Hypothalamus (tissue), 51 donors: ENCODE measurements around the gene PEX16.
A peak's percentile ranks its signal among the peaks of the same experiment; 100 is the strongest.

Source experiments
- DNase-seq, 51 donors: peaks; one replicate each; lab custom pipeline; 2025; lab: John Stamatoyannopoulos, UW

The PEX16 gene

GRCh38 chr11:45932217-45932616 lies 14.5 kb upstream of the PEX16 start:
- DNase-seq, result no peak

GRCh38 chr11:45931739-45932138 lies 14.1 kb upstream of the PEX16 start:
- DNase-seq, result no peak

GRCh38 chr11:45930951-45931570 lies 13.4 kb upstream of the PEX16 start:
- no peak for DNase-seq

- DNase-seq, result peak in 12 of 51 donors; percentile 16 to 62 (median 34)
Measured at GRCh38 chr11:45930031-45930794, 12.5 kb upstream of the PEX16 start.

- DNase-seq, result no peak
Measured at GRCh38 chr11:45929486-45930030, 11.9 kb upstream of the PEX16 start.

DNA sequence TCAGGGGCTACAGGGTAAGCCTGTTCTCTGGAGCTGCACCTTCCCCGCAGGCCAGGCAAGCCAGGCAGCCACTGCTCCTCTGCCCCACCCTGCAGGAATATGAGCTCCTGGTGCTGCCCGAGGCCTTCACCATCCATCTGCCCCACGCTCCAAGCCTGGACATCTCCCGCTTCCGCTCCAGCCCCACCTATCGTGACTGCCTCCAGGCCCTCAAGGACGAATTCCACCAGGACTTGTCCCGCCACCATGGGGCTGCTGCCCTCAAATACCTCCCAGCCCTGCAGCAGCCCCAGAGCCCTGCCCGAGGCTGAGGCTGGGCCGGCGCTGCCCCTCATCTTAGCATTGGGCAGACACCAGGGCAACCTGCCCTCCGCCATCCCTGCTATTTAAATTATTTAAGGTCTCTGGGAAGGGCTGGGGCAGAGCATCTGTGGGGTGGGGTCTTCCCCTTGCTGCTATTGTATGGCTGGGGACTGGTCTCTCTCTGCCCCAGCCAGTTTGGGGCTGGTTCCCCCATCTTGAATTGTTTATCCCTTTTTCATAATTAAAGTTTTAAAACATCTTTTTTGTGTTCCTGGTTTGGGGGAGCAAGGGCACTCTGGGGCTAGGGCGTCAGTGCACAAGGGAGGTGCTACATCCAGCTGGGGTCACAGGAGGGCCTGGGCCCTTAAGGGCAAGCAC lies 11.0 kb upstream of the PEX16 start:
- DNase-seq, result no peak

- DNase-seq, result no peak
Measured at GRCh38 chr11:45927684-45928413, 10.2 kb upstream of the PEX16 start.

DNA sequence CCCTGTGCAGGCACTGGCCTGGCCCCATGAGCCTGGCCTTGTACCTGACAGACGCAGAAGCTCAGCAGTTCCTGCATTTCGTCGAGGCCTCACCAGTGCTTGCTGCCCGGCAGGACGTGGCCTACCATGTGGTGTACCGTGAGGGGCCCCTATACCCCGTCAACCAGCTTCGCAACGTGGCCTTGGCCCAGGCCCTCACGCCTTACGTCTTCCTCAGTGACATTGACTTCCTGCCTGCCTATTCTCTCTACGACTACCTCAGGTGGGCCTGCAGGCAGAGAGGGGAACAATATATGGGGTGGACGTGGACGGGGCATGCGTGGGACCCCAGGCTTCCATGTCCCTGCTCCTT lies 9.6 kb upstream of the PEX16 start:
- DNase-seq, result no peak

DNA sequence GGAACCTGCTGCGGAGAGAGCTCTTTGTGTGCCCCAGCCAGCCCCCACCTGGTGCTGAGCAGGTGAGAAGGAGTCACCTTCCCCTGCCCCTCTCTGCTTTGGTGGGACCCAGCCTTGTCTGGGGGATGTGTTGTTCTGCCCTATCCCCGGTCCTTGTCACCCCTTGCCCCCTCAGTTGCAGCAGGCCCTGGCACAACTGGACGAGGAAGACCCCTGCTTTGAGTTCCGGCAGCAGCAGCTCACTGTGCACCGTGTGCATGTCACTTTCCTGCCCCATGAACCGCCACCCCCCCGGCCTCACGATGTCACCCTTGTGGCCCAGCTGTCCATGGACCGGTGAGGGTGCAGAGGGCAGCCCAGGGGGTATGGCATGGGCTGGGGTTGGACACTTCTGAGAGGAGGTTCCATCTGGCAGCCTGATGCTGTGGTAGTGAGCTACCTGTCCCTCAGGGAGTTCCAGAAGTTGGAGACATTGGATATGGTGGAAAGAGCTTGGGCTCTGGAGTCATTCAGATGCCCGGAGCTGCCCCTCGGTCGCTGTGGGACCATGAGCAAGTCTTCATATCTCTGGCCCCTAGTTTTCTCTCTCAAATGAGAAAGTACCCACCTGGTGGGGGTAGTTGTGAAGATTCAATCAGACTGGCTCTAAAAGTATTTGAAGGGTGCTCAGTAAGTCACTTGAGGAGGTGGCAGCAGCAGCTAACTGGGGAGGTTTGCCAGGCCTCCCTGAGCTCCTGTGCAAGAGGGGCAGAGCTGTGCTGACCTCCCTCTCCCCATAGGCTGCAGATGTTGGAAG lies 9.1 kb upstream of the PEX16 start:
- no peak for DNase-seq

- no peak for DNase-seq
Measured at GRCh38 chr11:45926001-45926401, 8.3 kb upstream of the PEX16 start.

GRCh38 chr11:45925550-45925949 lies 7.9 kb upstream of the PEX16 start:
- DNase-seq, result no peak

GRCh38 chr11:45924927-45925326 lies 7.2 kb upstream of the PEX16 start:
- DNase-seq, result no peak

- DNase-seq, result no peak
Measured at GRCh38 chr11:45924036-45924915, 6.6 kb upstream of the PEX16 start.

GRCh38 chr11:45922425-45923082 lies 4.9 kb upstream of the PEX16 start, which contains the start of gene LARGE2:
Gene LARGE2 (plus strand): TSS chr11:45922656. CDS start chr11:45922883, 227 bp downstream.
- DNase-seq, result no peak

DNA sequence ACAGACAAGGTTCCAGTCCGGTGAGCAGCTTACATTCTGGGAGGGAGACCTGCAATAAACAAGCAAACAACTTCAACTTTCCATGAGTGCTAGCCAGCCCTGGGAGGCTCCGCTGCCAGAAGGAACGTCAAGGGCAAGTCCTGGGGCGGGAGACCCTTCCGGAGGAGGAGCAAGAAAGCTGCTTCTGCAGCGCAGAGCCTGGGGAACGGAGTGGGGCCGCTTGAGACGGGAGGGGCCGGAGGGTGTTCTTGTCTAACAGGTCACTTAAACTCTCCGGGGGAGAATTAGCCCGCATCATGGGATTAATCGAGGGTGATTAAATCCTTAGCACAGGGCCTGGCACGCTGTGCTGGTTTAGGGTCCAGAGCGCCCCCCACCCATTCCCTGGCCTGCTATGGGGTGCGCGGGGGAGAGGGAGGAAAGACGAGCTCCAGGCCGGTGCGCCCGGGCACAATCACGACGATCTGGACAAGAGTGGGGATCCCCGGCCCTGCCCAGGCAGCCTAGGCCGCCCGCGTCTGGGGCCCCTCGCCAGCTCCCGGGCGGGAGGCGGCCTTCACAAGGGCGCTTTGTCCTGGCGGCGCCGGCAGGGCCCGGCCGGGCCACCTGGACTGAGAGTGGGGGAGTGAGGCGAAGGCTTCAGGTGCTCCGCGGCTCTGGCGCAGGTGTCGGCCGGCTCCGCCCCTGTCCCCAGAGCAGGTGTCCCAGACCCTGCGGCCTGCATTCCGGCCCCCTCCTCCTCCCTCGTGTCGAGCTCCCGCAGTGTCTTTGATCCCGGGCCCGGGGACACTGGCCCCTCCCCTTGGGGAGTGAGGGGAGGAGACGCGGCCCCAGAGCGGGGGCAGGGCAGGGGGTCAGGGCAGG lies 4.1 kb upstream of the PEX16 start:
- DNase-seq, result peak in 4 of 51 donors; percentile 32 to 40 (median 37)

DNA sequence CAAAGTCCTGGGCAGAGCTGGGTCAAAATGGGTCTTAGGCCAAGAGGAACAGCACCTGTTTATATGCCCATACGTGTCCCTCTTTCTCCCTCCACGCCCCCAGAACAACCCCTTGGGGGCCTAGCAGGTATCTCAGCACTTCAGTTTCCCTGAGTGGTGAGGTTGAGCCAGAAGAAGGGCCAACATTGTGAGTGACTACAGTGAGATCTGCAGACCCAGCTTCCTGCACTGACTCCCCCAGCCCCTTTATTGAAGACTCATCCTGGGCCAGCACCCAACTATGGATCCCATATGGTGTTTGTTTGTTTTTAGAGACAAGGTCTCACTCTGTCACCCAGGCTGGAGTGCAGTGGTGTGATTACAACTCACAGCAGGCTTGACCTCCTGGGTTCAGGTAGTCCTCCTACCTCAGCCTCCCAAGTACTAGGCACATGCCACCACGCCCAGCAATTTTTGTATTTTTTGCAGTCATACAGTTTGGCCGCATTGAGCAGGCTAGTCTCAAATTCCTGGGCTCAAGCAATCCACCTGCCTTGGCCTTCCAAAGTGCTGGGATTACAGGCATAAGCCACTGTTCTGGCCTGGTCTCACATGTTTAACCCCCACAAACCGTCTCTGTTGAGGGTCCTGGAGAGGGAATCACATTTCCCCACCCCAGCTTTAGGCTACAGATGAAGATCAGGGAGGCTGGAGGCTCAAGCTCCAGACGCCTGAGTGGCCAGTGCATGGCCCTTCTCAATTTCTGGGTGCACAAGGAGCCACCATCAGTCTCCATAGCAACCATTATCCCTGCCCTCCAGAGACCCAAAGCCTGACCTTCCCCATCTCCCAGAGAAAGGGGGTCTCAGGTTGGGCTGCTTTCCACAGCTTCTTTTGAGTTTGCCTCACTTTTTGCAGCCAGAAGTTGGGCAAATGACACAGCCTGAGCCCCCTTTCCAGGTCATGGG lies 3.1 kb upstream of the PEX16 start:
- no peak for DNase-seq
